ENCODE data around the gene GRIK5. TPM values are rescaled to one million over a fixed set of nuclear protein-coding genes. Genes with fewer than 3 reads are reported as not detected.

The GRIK5 gene
- total and polyA plus RNA-seq, 2 of the 8 experiments (the other 6 are each of a cell fraction or from before 2014, with no cell fraction given), result 17.8 to 42.9 TPM

- TF ChIP-seq GTF2F1 (IDR thresholded peaks at IDR 0.05; ENCODE audit: borderline replicate concordance, low read depth, low read length), result no peak
These were observed 45.3 kb downstream of the GRIK5 start (continued) for GRCh38 chr19:42024622-42025111.
